NCI-H524 (cell line): ENCODE measurements around the gene CCNH.

Source experiments
- DNase-seq, 2 experiments: peaks; one replicate each; lab custom pipeline; 2025; lab: John Stamatoyannopoulos, UW

The CCNH gene

DNA sequence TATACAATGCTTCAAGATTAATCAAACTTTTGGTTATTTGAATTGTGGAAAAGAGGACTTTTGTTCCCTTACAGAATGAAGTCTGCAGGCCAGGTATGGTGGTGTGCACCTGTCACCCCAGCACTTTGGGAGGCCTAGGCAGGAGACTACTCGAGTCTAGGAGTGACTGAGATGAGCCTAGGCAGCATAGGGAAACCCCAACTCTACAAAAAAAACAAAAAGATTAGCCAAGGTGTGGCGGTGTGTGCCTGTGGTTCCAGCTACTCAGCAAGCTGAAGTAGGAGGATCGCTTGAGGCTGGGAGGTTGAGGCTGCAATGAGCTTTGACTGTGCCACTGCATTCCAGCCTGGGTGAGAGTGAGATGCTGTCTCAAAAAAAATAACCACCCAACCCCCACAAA, 9.3 kb downstream of the CCNH start:
- DNase-seq, result no peak

GRCh38 chr5:87401626-87402025, 11.1 kb downstream of the CCNH start:
- DNase-seq, result no peak

- DNase-seq, result peak in 1 of 2 experiments; percentile 54
Observed at GRCh38 chr5:87400305-87400899, 12.3 kb downstream of the CCNH start.

- no peak for DNase-seq
Observed at GRCh38 chr5:87399720-87400119, 13.0 kb downstream of the CCNH start.

DNA sequence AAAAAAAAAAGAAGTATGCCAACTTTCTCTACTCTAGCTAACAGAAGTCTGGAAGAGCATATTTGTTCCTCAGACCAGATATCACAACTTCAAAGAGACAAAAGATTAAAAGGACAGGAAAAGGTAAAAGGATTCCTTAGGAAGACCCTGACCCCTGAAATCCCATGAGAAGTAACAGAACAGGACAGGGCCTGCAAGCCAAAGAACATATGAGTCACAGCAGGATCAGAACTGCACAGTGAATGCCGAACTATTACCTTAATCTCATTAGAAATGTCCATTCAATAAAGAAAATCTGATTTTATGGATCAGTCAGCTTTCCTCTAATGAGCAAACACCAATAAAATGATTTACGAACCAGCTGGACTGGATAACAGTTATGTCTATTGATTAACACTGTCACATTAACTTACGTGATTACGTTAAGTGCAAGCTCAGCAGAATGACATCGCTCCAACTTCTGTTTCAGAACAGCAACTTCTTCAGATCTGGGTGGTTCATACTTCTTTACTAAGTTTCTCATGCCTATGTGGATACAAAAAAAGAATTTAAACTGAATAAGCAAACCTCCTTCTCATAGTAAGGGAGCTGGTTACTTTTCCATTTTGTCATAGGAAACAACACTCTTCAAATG, 13.6 kb downstream of the CCNH start:
- DNase-seq, result no peak

GRCh38 chr5:87394411-87395165, 18.1 kb downstream of the CCNH start:
- DNase-seq, result no peak

DNA sequence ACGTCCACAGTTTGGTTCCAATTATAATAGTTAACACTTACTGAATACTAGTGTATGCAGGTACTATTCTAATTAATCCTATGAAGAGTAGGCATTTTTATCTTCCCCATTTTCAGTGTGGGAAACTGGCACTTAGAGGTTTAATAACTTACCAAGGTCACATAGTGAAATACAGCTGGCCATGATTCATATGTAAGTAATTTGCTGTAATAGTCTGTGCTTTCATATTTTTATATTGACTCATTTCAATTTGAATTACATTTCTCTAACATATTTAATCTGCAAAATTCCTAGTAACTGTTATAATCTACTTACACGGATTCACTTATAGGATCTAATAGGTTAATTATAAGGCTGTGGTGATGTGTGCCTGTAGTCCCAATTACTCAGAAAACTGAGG, 19.4 kb downstream of the CCNH start:
- no peak for DNase-seq

DNA sequence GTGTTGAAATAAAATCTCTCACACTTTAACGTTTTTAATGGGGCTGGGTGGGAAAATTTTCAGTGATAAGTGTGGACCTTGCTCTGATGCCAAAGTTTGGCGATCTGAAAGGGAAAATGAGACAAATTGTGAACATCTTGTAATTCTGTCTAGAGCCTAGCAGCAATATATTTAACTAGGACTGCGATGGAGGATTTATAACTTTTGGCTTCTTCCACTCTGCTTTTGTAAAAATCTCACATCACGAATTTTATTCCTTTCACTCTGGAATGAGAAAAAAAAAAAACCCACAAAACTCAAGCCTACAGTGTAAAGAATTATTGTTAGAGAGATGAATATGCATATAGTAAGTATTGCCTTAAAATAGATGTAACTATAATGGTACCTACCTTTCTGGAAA, 19.9 kb downstream of the CCNH start:
- DNase-seq, result no peak

GRCh38 chr5:87392170-87392569, 20.6 kb downstream of the CCNH start:
- no peak for DNase-seq

- DNase-seq, result no peak
Observed at GRCh38 chr5:87390576-87391199, 22.0 kb downstream of the CCNH start.

DNA sequence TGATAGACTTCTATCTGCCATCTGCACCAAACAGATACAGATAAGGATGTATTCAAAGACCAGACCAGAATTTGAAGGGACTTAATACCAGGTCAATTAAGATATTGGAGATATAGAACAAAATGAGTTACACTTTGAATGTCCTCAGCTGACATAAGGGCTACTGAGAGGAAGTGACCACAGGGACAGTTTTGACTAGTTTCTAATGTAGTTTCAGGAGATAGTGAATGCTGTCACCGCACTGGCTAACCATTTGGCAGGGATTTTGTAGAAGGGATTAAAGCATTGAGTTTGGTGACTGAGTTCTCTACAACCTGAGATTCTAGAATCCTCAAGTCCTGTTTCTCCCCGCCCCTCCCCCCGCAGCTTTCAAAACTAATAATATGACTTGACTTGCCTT, 22.7 kb downstream of the CCNH start:
- DNase-seq, result no peak

GRCh38 chr5:87389296-87390034, 23.3 kb downstream of the CCNH start:
- no peak for DNase-seq

DNA sequence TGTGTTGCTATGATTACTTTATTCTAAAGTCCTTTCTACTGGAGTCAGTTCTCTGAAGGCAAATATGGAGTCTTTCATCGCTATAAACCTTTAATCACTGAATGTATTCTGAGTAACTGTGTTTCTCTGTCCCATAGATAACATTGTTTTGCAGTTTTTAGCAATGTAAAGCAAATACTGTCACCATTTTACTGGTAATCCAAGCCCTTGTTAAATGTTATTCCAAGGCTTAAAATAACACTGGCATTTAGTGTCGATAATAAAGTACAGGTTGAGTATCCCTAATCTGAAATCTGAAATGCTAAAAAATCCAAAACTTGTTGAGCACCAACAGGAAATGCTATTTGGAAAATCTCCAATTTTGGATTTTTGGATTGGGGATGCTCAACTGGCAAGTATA, 24.6 kb downstream of the CCNH start:
- no peak for DNase-seq

- no peak for DNase-seq
Observed at GRCh38 chr5:87385802-87386201, 26.9 kb downstream of the CCNH start.

DNA sequence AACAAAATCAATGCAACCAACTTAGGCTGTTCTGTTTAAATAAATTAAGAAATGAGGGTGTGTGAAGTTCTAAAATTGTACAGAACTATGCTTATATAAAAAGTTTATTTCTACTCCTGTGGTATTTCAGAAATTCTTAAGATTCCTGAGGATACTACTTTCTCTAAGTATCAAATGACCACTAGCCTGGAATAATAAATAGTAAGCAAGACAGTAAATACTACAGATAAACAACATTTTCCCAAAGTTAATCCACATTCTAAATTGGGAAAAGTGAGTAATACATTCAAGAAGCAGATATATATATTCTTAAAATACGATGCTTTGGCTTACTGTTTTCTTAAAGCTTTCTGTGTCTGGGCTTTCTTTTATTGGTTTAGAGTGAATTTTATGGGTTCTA, 29.5 kb downstream of the CCNH start:
- DNase-seq, result no peak

DNA sequence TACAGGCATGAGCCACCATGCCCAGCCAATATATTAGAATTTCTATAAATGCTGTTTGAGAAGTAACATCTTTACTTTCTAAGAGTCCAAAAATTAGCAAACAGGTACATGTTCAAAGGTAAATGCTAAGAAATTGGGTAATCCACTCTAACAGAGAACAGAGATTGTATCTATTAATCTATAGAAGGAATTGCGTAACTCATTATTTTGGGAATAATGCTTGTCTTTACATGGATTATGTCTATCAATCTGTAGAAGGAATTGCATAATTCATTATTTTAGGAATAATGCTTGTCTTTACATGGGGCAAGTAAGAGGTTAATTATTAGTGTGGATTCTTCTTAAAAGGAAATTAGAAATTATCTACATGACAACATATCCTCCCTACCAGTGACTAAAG, 30.5 kb downstream of the CCNH start:
- no peak for DNase-seq

DNA sequence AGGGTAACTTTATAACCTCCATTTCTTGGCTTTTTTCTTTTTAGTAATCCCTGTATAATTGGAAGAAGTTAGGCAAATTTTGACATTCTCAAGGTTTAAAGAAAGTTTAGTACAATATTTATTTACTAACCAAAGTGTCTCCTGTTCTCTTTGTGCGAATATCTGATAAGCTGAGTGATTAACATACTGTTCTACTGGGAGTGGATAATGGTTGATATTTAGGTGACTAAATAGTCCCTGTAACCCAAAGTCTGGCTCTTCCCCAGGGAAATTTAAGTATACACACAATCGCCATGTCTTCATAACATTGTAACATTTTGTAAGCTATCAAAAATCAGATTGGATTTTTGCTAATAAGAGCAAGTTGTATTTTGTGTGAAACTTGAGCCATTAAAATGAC, 40.0 kb downstream of the CCNH start:
- no peak for DNase-seq

GRCh38 chr5:87369431-87369830, 43.3 kb downstream of the CCNH start:
- no peak for DNase-seq

DNA sequence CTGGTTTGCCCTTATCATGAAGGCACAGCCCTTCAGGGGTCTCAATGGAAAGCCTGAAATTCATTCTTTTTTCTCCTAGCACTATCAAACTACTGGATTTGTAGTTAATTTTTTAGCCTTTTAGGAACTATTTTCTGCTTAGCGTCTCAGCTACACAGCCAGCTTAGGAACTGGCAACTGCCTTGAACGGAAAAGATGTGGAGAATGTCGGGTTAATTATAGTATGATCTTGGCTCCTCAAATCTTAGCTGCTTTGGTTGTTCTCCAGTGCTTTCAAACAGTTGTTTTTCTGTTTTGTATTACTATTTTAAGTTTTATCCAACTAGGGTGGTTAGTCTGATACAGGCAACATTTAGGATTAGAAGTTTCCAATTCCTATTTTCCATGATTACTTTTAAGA, 44.1 kb downstream of the CCNH start:
- no peak for DNase-seq

- no peak for DNase-seq
Observed at GRCh38 chr5:87367243-87367642, 45.5 kb downstream of the CCNH start.

DNA sequence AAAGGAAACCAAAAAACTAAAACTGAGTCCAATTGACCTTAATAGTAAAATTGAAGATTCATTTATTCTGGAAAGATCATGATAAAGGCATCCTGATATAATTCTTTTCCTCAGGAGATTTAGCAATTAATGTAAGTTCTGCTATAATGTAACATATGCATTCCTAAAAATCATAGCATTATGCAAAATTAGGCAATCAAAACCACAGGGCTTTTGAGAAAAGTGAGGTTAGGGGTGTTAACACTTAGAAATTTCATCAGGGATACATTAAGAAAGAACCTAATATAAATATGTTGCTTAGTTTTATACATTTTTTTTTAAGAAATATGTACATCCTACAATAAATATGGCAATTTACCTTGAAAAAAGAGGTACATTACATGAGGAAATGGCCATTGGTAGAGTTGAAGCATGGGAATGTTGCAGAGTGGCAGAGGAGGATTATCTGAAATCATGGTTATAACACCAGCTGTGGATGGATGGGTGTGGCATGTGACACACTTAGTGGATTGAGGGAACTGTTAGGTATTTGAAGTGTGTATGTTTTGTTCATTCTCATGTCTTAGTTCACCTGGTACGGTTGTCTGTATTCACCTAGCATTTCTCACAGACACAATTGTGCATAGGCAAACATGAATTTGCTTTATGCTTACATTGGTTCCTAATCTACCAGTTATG, 51.1 kb downstream of the CCNH start:
- peak in 1 of 2 experiments; percentile 3 for DNase-seq

DNA sequence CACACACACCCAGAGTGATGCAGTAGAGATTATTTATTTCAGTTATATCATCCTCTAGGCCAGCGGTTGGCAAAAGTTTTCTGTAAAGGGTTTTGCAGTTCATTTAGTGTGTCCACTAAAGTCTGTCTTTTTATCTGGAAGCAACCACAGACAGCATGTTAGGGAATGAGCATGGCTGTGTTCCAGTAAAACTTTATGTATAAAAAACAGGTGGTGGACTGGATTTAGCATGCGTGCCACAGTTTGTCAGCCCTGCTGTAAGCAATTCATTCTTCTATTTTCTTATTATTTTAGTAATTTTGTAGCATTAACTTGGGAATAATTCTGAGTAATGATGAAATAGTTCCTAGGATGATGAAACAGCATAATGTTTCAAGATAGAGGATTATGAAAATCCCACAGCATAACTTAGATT, 51.7 kb downstream of the CCNH start:
- DNase-seq, result no peak
